ENCODE measurements around the gene ZNF497. TPM values are rescaled to one million over a fixed set of nuclear protein-coding genes. Genes with fewer than 3 reads are reported as not detected.

Gene ZNF497
- total RNA-seq, 2 experiments from 2014 or later = 0.28 to 0.55 TPM

DNA sequence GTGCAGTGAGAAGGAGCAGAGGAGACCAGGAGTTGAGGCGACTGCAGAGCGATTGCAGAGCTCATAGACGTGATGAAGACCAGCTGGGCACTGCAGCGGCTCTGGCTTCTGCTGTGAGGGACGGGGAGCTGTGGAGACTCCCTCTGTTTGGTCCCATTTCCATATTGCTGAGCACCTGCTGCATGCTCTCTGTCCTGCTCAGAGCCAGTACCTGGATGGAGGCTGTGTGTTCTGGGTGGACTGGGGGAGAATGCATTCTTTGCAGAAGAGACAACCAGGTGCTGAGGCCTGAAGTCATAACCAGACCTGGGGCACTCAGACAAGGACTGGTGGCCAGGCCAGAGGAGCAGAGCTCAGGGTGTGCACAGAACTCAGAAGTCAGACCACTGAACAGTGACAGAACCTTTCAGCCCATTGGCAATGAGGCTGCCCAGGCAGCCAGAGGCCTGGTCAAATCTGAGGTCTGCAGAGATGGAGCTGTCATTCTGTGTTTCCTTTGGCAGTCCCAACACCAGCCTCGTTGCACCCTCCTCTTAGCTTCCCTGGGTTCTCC lies 8.0 kb downstream of the ZNF497 start:
- H3K36me3 ChIP-seq (ENCODE audit: insufficient read depth, low read length) = no peaks in the 10 kb centered on the region
- no peak overlapping the region for H3K27ac ChIP-seq (ENCODE audit: low read depth in 1 of 2, low read length in 2 of 2)
- peaks cover 35% of the 10 kb centered on the region for H3K4me1 ChIP-seq (ENCODE audit: insufficient read depth, low read length)
- H3K27me3 ChIP-seq (ENCODE audit: control insufficient read depth in 1 of 2, insufficient read depth in 2 of 2, low read length in 2 of 2) = peaks cover 0 to 2% of the 10 kb centered on the region in 2 experiments
- Mint-ChIP-seq H3K27me3 (peaks cover 2% of the 10 kb centered on the region), H3K27ac (no peak overlapping the region), H3K4me1 (ENCODE audit: low read depth) (peaks cover 8% of the 10 kb centered on the region), H3K9me3 (no peaks in the 10 kb centered on the region), H3K36me3 (ENCODE audit: low read depth) (peaks cover 2% of the 10 kb centered on the region), H3K4me3 (peak overlapping the region; percentile 45)
- ATAC-seq (ENCODE audit: poor library complexity) = no peak
- TF ChIP-seq, protein P1, sequence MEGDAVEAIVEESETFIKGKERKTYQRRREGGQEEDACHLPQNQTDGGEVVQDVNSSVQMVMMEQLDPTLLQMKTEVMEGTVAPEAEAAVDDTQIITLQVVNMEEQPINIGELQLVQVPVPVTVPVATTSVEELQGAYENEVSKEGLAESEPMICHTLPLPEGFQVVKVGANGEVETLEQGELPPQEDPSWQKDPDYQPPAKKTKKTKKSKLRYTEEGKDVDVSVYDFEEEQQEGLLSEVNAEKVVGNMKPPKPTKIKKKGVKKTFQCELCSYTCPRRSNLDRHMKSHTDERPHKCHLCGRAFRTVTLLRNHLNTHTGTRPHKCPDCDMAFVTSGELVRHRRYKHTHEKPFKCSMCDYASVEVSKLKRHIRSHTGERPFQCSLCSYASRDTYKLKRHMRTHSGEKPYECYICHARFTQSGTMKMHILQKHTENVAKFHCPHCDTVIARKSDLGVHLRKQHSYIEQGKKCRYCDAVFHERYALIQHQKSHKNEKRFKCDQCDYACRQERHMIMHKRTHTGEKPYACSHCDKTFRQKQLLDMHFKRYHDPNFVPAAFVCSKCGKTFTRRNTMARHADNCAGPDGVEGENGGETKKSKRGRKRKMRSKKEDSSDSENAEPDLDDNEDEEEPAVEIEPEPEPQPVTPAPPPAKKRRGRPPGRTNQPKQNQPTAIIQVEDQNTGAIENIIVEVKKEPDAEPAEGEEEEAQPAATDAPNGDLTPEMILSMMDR (IDR thresholded peaks at IDR 0.05) = no peak
- DNase-seq = no peak
- CTCF ChIA-PET = no interaction called here
- no peak overlapping the region for H3K4me3 ChIP-seq (ENCODE audit: low read length)
- POLR2A ChIA-PET = interaction anchor here (1.1 kb wide), 1 partner anchor 8 kb away, joined by 4 read pairs; the partner anchor contains the start of gene ZNF497
- intact Hi-C loops (cut with DNase I, micrococcal nuclease) = no loop called here
- peaks cover 0 to 32% of the 10 kb centered on the region in 2 experiments for H3K9me3 ChIP-seq (ENCODE audit: control insufficient read depth in 1 of 2, insufficient read depth in 1 of 2, low read length in 2 of 2)

DNA sequence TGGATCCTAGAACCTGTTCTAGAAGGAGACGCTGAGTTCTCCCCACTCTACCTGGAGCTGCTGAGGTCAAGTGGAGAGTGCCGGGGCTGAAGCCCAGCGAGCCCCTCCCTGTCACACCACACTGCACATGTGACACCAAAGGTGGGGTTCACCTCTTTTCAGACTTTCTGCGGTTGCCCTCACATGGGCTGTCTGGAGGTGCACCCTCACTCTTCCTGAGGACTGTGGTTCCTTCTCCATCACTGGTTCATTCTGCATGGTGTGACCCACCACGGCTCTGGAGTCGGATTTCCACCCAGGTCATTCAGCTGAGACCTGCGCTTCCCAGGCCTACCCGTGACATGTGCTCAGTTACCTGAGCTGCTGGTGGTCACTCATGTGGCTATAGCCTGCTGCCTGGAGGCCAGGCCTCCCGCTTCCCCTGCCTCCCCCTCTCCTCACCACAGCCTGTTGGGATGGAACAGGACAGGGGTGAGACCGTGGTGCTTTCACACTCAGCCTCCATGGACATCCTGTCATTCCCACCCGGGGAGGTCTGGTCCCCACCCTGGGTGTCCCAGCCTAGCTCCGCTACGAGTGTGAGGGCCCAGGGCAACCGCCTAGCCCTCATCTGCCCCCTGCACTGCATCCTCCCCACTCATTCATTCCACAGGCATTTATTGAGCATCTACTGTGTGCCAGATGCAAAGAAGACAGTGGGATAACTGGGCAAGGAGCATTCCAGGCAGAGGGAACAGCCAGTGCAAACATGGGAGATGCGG lies 8.7 kb downstream of the ZNF497 start:
- no peaks in the 10 kb centered on the region for H3K9me3 Mint-ChIP-seq
- H3K4me1 Mint-ChIP-seq (ENCODE audit: low read depth) = peaks cover 8% of the 10 kb centered on the region
- ChIA-PET CTCF (no interaction called here), POLR2A (interaction anchor here (1.1 kb wide), 1 partner anchor 9 kb away, joined by 4 read pairs; the partner anchor contains the start of gene ZNF497)
- no peak overlapping the region for H3K27ac Mint-ChIP-seq
- ATAC-seq (ENCODE audit: poor library complexity) (no peak), DNase-seq (no peak)
- Histone ChIP-seq H3K9me3 (ENCODE audit: control insufficient read depth in 1 of 2, insufficient read depth in 1 of 2, low read length in 2 of 2) (peaks cover 0 to 32% of the 10 kb centered on the region in 2 experiments), H3K4me1 (ENCODE audit: insufficient read depth, low read length) (peaks cover 35% of the 10 kb centered on the region), H3K36me3 (ENCODE audit: insufficient read depth, low read length) (no peaks in the 10 kb centered on the region), H3K27ac (ENCODE audit: low read depth in 1 of 2, low read length in 2 of 2) (no peak overlapping the region), H3K27me3 (ENCODE audit: control insufficient read depth in 1 of 2, insufficient read depth in 2 of 2, low read length in 2 of 2) (peaks cover 0 to 2% of the 10 kb centered on the region in 2 experiments), H3K4me3 (ENCODE audit: low read length) (no peak overlapping the region)
- TF ChIP-seq, protein P1 (IDR thresholded peaks at IDR 0.05) = no peak
- peaks cover 6% of the 10 kb centered on the region for H3K27me3 Mint-ChIP-seq
- intact Hi-C loops (cut with DNase I, micrococcal nuclease) = no loop called here
- peaks cover 4% of the 10 kb centered on the region for H3K36me3 Mint-ChIP-seq (ENCODE audit: low read depth)
- H3K4me3 Mint-ChIP-seq = peak overlapping the region; percentile 45

DNA sequence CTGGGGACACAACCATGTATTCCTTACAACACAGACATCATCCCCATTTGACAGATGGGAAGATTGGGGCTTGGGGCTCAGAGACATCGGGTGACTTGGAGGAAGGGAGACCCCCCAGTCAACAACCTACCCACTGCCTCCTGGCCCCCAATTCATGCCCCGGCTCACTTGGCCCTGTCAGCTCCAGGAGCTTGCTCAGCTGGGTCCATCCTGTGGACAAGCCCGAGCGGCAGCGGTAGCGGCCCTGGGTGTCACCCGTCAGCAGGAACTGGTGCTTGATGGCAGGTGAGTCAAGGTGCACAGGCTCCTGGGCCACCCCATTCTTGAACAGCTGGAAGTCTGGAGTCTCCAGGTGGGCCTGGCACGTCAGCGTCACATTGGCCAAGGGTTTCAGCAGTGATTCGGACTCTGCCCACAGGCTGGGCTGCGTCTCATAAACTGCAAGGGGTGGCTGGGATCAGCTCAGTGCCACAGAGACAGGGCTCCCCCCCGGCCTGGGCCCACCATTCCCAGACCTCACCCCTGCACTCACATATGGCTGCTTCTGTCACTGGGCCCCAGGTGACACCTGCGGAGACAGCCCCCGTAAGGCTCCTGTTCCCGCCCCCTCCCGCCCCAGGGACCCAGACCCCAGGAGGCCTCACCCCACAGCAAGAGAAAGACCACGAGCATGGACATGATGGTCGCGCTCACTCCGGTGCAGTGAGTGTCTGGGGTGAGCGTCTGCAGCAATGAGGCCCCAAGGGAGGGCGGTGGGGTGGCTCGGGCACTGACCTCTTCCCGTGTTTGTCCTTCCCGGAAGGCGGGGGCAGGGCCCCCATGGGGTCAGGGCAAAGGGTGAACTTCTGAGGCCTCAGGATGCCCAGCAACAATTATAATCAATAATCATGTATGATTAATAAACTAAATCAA lies 9.5 kb downstream of the ZNF497 start, which contains the start of gene A1BG:
Gene A1BG, minus strand, starts transcription at position 733 of the 912 bp plus-strand sequence. Its CDS starts 55 bp downstream, at position 678.
- no peak for DNase-seq
- Histone ChIP-seq H3K4me1 (ENCODE audit: insufficient read depth, low read length) (peaks cover 37% of the 10 kb centered on the region), H3K36me3 (ENCODE audit: insufficient read depth, low read length) (no peaks in the 10 kb centered on the region), H3K27me3 (ENCODE audit: control insufficient read depth in 1 of 2, insufficient read depth in 2 of 2, low read length in 2 of 2) (peaks cover 0 to 2% of the 10 kb centered on the region in 2 experiments), H3K9me3 (ENCODE audit: control insufficient read depth in 1 of 2, insufficient read depth in 1 of 2, low read length in 2 of 2) (peaks cover 0 to 32% of the 10 kb centered on the region in 2 experiments), H3K4me3 (ENCODE audit: low read length) (no peak within 1 kb of the TSS), H3K27ac (ENCODE audit: low read depth in 1 of 2, low read length in 2 of 2) (no peak within 1 kb of the TSS)
- TF ChIP-seq, protein P1 (IDR thresholded peaks at IDR 0.05) = no peak
- ChIA-PET CTCF (no interaction called here), POLR2A (no interaction called here)
- no peak within 1 kb of the TSS for H3K27ac Mint-ChIP-seq
- peaks cover 4% of the 10 kb centered on the region for H3K36me3 Mint-ChIP-seq (ENCODE audit: low read depth)
- no peak for ATAC-seq (ENCODE audit: poor library complexity)
- peak within 1 kb of the TSS; percentile 45 for H3K4me3 Mint-ChIP-seq
- intact Hi-C loops (cut with DNase I, micrococcal nuclease) = no loop called here
- no peaks in the 10 kb centered on the region for H3K9me3 Mint-ChIP-seq
- peaks cover 15% of the 10 kb centered on the region for H3K4me1 Mint-ChIP-seq (ENCODE audit: low read depth)
- peaks cover 6% of the 10 kb centered on the region for H3K27me3 Mint-ChIP-seq
